NCI-H510A treated with DMSO at 0.1 percent for 48 hours (cell line): Measurements from ENCODE around the gene KIAA0040.
A peak's percentile ranks its signal among the peaks of the same experiment; 100 is the strongest.

Experiments used
- DNase-seq: peaks from one replicate; lab custom pipeline; 2025; lab: John Stamatoyannopoulos, UW

Gene KIAA0040

GRCh38 chr1:175200678-175201521 lies 8.3 kb upstream of the KIAA0040 start:
- DNase-seq: peak; percentile 66

GRCh38 chr1:175198332-175198731 lies 5.8 kb upstream of the KIAA0040 start:
- DNase-seq: no peak

DNA sequence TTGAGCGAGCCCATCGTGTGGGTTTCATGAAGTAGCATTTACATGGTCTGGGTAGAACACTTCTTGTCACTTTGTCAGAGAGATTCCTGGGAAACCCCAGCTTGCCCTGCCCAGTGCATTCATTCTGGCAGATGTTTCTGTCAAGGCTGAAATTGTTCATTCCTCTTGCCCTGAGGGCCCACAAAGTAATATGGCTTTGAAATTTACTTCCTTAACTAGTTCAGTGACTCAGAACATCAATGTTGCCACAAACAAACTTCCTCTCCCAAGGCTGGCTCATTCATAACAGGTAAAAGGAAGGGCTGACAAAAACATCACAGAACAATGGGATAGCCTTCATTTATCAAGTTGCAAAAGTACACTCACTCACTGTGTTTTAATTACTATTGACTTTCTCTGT lies 5.0 kb upstream of the KIAA0040 start:
- no peak for DNase-seq

GRCh38 chr1:175195798-175196197 lies 3.2 kb upstream of the KIAA0040 start:
- DNase-seq: no peak

GRCh38 chr1:175195281-175195680 lies 2.7 kb upstream of the KIAA0040 start:
- DNase-seq: no peak

DNA sequence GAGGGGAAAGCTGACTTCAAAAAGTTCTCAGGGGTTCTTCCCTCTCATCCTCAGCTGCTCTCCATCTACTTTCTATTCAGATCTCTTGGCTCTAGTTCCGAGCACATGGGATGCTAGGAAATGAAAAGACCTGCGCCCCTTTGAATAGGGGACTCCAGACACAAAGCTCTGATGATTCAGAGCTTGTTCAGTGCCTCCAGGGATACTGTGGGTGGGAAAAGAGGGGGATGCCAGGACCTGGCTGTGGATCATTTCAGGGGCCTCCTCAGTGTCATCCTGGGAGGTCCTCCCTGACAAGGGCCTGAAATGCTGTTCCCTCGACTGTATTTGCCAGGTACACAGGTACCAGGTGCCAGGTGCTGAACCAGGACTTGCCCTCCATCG lies 943 bp upstream of the KIAA0040 start:
- DNase-seq: no peak

DNA sequence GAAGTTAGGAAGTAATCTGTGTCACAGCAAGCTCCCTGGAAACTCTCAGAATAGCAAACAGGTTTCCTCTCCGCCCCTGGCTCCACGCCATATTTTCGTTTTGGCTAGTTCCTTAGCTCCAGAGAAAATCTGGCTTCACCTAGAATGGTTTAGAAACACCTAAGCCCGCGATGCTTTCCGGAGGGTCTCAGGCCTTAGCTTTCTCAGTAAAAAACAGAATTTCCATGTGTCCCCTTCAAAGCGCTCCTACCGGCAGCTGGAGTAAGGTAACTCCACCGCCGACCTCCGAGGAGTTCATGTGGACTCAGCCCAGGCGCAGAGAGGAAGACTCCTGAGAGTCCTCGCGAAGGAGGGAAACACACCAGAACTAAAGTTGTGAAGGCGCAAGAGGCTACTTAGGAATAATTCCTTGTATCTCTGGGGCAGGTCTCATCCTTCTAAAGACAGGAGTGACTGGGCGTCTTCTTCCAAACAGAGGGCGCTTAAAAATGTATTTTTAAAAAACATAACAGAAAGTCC lies 406 bp downstream of the KIAA0040 start:
- DNase-seq: peak; percentile 79

GRCh38 chr1:175191659-175192058 lies 917 bp downstream of the KIAA0040 start:
- DNase-seq: peak; percentile 49

GRCh38 chr1:175188936-175189335 lies 3.6 kb downstream of the KIAA0040 start:
- no peak for DNase-seq

GRCh38 chr1:175186433-175187160 lies 6.0 kb downstream of the KIAA0040 start:
- DNase-seq: no peak

- DNase-seq: no peak
These were observed 6.7 kb downstream of the KIAA0040 start for GRCh38 chr1:175185903-175186302.

DNA sequence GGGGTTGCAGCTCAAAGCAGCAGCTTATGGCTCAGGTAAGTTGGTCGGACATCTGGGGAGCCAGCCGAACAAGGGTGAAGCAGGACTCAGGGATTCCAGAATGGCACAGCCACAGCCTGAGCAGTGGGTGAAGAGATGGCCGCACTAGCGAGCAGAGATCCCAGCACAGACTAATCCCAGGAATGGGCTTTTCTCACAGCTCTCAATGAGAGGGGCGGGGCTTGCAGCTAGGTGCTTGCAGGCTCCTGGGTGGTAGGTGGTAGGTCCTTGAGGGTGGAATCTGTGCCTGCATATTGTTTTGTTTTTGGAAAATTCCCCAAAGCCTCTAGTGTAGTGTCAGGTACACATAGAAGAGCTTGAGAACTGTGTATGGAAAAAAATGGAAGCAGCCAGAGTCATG lies 9.0 kb downstream of the KIAA0040 start:
- no peak for DNase-seq

DNA sequence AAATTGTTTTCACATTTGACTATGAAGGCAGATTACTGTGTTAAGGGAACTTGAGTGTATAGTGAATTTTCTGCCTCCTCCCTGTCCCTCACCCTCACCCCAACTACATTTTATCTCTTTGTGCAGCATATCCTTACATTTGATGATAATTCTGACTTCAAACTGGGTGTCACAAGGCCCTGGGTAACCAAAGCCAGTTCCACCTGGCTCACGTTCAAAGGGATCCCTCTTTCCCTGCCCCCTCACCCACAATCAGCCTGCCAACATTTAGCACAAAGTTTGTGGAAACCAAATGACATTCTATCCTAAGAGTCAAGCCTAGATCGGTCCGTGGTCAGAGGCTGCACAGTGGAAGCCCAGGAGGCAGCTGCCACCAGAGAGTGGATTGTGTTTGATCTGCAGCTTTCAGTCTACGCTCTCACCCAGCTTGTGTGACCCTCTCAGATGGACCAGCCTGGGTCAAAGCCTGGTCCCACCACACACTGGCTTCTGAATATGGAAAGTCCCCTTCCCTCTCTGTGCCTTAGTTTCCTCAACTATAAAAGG lies 10.3 kb downstream of the KIAA0040 start:
- DNase-seq: no peak

DNA sequence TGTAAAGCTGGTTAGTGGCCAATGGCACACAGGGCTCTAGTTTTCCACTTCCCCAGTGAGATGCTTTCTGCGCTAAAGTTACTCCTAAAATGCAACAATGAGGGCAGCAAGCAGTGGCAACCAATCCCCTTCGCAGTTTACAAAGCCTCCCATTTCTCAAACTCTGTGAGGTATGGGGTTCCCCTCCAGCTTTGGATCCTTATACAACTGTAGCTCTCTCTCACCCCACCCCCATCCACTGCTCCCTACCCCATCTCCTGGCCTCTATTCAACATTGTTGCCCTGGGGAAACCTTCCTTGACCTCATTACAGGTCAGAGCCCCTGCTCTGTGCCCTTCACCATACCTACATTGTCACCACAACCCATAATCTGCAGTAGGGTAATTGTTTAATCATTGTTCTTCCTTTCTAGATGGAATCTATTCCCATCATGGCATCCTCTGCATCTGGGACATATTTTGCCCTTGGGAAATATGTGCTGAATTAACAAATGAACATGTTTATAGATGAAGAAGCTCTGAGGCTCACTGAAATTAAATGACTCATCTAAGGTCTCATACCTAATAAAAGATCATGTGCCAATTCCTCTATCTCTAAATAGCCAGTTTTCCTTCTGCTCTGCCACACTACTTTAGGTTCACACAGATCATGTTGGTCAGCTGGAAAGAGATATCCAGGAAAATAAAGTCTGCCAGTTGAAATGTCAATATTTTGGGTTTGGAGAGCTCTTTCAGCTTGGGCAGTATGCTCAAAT lies 12.6 kb downstream of the KIAA0040 start:
- no peak for DNase-seq

DNA sequence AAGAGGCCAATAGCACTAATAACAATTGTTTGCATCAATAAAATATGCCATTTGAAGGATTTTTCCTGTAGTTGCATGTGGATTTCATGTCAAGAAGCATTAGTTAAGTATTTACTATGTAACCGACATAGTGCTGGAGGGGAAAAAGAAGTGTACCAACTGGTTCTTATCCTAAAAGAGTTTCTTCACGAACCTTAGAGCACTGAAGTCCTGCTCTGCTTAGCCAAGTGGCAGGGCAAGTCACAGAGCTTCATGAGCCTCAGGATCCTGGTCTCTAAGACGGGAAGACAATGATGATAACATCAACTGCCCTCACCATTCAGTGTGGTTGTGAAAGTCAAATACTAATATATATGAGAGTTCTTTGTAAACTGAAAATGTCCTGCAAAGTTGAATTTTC lies 14.1 kb downstream of the KIAA0040 start:
- DNase-seq: no peak

DNA sequence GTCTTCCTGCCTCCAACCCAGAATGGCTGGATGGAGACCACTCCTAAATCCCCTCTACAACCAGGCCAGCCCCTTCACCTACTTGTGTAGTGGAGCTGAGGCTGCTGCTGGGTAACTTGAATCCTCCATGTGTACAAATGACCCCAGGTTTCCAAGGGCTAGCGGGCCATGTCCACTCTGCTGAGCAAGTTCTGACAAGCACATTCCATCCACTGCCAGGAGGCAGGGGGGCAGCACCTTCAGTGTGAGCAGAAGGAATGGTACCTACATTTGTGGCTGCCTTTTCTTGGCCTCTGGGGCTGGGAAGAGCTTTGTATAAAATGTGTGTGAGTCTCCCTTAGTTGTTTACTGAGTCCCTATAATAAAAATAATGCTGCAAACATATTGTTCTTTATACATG lies 14.5 kb downstream of the KIAA0040 start:
- no peak for DNase-seq

- no peak for DNase-seq
These were observed 16.3 kb downstream of the KIAA0040 start for GRCh38 chr1:175176246-175176645.

- DNase-seq: no peak
These were observed 18.1 kb downstream of the KIAA0040 start for GRCh38 chr1:175174309-175175102.

- no peak for DNase-seq
These were observed 19.0 kb downstream of the KIAA0040 start for GRCh38 chr1:175173531-175173930.

DNA sequence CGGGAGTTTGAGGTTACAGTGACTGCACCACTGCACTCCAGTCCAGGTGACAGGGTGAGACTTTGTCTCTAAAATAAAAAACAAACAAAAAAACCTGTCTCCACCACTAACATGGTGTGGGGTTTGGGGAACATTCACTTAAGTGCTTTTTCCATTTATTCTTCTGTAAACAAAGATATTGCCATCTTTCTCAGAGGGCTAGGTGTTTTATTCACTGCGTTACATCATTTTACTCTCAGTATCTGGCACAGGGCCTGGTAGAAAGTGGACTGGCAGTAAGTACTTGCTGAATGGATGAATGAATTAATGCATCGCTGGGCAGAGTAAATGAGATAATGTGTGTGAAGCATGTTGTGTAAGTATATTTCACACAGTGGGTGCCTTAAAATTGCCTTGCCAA lies 20.1 kb downstream of the KIAA0040 start:
- peak; percentile 32 for DNase-seq
